RWPE2 (cell line): ENCODE results near the gene NEO1.

Experiments used
- ATAC-seq: fragments of 200-7000 bp; cut with Tn5 transposase; 3 replicates; pipeline ENCODE4 v1.9.1; 2021; ENCODE audit warnings: low read depth
- DNase-seq: peaks from one replicate; pipeline ENCODE4 v3.0.0-alpha.2; 2020; ENCODE audit warnings: low spot score
- H3K27ac ChIP-seq: fragments of 450-650 bp; 2 replicates; pipeline ENCODE4 v1.5.1; 2017; ENCODE audit warnings: mild to moderate bottlenecking; ENCODE audit not compliant: poor library complexity, severe bottlenecking
- H3K27me3 ChIP-seq: fragments of 250-450 bp; sonication (Bioruptor Pico); 2 replicates; pipeline ENCODE4 v1.5.1; 2021; ENCODE audit warnings: mild to moderate bottlenecking, moderate library complexity; ENCODE audit not compliant: insufficient read depth, poor library complexity, severe bottlenecking
- H3K36me3 ChIP-seq: fragments of 250-450 bp; sonication (Bioruptor Pico); 2 replicates; pipeline ENCODE4 v1.5.1; 2020; ENCODE audit warnings: low read depth, mild to moderate bottlenecking, moderate library complexity
- H3K4me1 ChIP-seq: fragments of 250-450 bp; sonication (Bioruptor Pico); 2 replicates; pipeline ENCODE4 v1.5.1; 2021; ENCODE audit warnings: mild to moderate bottlenecking, moderate library complexity; ENCODE audit not compliant: insufficient read depth, poor library complexity, severe bottlenecking
- H3K4me3 ChIP-seq: fragments of 250-450 bp; sonication (Bioruptor Pico); 2 replicates; pipeline ENCODE4 v1.5.1; 2021; ENCODE audit warnings: mild to moderate bottlenecking, moderate library complexity; ENCODE audit not compliant: severe bottlenecking
- H3K9me3 ChIP-seq: fragments of 250-450 bp; sonication (Bioruptor Pico); 2 replicates; pipeline ENCODE4 v1.5.1; 2021; ENCODE audit warnings: mild to moderate bottlenecking, moderate library complexity; ENCODE audit not compliant: severe bottlenecking
- TF ChIP-seq, protein P1 (sequence below): fragments of 450-650 bp; IDR thresholded peaks from one replicate; pipeline ENCODE4 v1.5.1; 2017; ENCODE audit warnings: mild to moderate bottlenecking, moderate library complexity; ENCODE audit not compliant: poor library complexity, severe bottlenecking

Gene NEO1

DNA sequence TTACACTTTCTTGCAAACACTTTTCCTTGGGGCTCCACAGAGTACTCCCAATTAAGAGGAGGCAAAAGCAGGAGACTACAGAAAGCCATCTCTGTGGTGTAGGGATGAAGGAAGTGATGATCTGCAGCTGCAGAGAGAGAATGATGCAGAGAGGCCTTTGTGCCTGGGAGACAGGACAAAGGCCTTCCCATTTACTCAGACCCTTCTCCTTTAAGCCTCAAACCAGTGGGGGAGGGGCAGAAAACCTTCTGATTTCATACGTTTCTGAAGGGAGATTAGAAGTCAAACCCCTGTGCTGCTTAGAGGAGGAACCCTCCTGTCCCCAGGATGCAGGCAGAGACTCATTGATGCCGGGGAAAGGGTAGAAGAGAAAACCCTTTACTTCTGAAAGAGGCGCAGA, 130.8 kb downstream of the NEO1 start:
- Histone ChIP-seq H3K36me3 (no peaks in the 10 kb centered on the region), H3K27me3 (no peaks in the 10 kb centered on the region)

DNA sequence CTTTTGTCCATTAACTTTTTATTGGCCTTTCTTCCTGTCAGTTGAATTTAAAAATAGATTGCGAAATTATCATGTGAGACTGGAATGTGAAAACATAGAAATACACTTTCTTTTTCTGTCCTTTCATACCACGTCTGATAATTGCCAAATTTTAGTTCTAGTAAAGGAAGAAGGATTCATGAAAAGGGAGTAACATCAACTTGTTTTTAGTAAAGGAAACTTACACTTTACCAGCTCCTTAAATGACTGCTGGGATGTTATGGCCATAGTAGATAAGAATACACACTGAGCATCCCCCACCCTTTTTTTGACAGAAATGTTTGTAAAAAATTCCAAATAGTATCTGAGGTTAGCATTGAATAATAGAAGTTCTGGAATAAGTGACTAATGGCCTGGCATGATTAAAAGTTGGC, 137.9 kb downstream of the NEO1 start:
- no peaks in the 10 kb centered on the region for H3K27me3 ChIP-seq
- H3K4me3 ChIP-seq, result no peak overlapping the region
- ATAC-seq (no peak), DNase-seq (no peak)
- H3K36me3 ChIP-seq, result no peaks in the 10 kb centered on the region
- no peak overlapping the region for H3K27ac ChIP-seq
- H3K4me1 ChIP-seq, result no peaks in the 10 kb centered on the region
- no peaks in the 10 kb centered on the region for H3K9me3 ChIP-seq
- TF ChIP-seq, protein P1, sequence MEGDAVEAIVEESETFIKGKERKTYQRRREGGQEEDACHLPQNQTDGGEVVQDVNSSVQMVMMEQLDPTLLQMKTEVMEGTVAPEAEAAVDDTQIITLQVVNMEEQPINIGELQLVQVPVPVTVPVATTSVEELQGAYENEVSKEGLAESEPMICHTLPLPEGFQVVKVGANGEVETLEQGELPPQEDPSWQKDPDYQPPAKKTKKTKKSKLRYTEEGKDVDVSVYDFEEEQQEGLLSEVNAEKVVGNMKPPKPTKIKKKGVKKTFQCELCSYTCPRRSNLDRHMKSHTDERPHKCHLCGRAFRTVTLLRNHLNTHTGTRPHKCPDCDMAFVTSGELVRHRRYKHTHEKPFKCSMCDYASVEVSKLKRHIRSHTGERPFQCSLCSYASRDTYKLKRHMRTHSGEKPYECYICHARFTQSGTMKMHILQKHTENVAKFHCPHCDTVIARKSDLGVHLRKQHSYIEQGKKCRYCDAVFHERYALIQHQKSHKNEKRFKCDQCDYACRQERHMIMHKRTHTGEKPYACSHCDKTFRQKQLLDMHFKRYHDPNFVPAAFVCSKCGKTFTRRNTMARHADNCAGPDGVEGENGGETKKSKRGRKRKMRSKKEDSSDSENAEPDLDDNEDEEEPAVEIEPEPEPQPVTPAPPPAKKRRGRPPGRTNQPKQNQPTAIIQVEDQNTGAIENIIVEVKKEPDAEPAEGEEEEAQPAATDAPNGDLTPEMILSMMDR, result no peak

More for the DNA sequence above, 130.8 kb downstream of the NEO1 start:
- Histone ChIP-seq H3K4me3 (no peak overlapping the region), H3K9me3 (peaks cover 3% of the 10 kb centered on the region), H3K4me1 (no peaks in the 10 kb centered on the region), H3K27ac (no peak overlapping the region)
- TF ChIP-seq, protein P1, result no peak
- DNase-seq, result no peak
- ATAC-seq, result no peak

DNA sequence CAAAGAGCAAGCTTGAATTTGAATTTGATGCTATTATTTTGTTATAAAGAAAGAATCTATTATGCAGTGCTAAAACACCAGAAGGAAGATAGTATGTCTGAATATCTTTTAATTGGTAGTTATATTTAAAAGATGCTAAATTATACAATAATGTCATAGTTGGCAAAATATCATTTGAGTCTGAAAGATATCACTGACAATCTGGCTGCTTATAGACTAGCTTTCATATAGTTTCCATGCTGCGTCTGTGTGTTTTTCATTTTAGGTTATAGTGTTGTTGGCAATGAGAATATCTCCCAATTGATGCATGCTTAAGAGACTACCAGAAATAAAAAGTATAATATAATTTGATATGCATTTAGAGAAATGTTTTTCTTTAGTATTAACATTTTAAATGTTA, 142.9 kb downstream of the NEO1 start:
- H3K4me1 ChIP-seq, result no peaks in the 10 kb centered on the region
- H3K9me3 ChIP-seq, result no peaks in the 10 kb centered on the region
- DNase-seq (no peak), ATAC-seq (no peak)
- H3K27ac ChIP-seq, result no peak overlapping the region
- no peak overlapping the region for H3K4me3 ChIP-seq
- H3K27me3 ChIP-seq, result no peaks in the 10 kb centered on the region
- no peaks in the 10 kb centered on the region for H3K36me3 ChIP-seq
- TF ChIP-seq, protein P1, result no peak

DNA sequence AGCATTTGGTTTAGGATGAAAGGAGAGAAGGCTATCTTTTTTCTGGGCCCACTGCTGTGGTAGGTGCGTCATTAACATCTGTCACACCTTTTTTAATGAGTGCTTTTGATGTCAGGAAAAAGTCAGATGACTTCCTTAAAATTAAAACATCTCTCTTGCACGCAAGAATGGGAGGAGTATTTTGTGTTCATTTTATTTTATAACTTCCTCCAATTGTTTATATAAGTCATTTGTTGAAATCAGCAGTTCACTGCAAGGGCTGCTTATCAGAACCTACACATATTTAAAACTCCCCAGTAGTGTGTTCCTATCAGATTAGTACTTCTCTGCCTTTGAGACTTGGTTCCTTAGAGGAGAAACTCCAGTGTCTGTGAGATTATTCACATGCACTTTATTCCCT, 143.8 kb downstream of the NEO1 start:
- no peaks in the 10 kb centered on the region for H3K27me3 ChIP-seq
- ATAC-seq, result no peak
- TF ChIP-seq, protein P1, result no peak
- no peak overlapping the region for H3K27ac ChIP-seq
- no peak for DNase-seq
- H3K4me1 ChIP-seq, result no peaks in the 10 kb centered on the region
- no peak overlapping the region for H3K4me3 ChIP-seq
- no peaks in the 10 kb centered on the region for H3K36me3 ChIP-seq
- H3K9me3 ChIP-seq, result no peaks in the 10 kb centered on the region

DNA sequence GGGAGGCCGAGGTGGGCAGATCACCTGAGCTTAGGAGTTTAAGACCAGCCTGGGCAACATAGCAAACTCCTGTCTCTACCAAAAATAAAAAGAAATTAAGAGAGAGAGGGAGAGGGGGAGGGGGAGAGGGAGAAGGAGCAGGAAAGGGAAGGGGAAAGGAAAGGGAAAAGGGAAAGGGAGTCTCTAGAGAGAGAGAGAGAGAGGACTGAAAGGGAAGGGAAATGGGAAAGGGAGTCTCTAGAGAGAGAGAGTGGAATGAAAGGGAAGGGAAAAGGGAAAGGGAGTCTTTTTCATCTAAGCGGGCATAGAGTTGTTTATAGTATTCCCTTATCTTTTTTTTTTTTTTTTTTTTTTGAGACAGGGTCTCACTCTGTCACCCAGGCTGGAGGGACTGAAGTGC, 148.1 kb downstream of the NEO1 start:
- DNase-seq (no peak), ATAC-seq (no peak)
- Histone ChIP-seq H3K27ac (no peak overlapping the region), H3K36me3 (no peaks in the 10 kb centered on the region), H3K4me1 (no peaks in the 10 kb centered on the region), H3K9me3 (no peaks in the 10 kb centered on the region), H3K27me3 (no peaks in the 10 kb centered on the region), H3K4me3 (no peak overlapping the region)
- TF ChIP-seq, protein P1, result no peak
